HepG2 (cell line): Measurements from ENCODE around the gene ZSWIM7. TPM values are rescaled to one million over a fixed set of nuclear protein-coding genes. Genes with fewer than 3 reads are reported as not detected.
A peak's percentile ranks its signal among the peaks of the same experiment; 100 is the strongest.

Experiments
- ATRX ChIP-seq: sonication (generic); formaldehyde crosslinking; IDR thresholded peaks from 2 replicates; pipeline ENCODE4 v1.4.0; 2020; ENCODE audit warnings: missing genetic modification reagents, borderline replicate concordance
- BORCS8-MEF2B ChIP-seq: sonication (generic); formaldehyde crosslinking; IDR thresholded peaks from 2 replicates; pipeline ENCODE4 v1.8.0; 2022; ENCODE audit warnings: mild to moderate bottlenecking, missing genetic modification reagents
- CCAR2 ChIP-seq: fragments of 200-400 bp; formaldehyde crosslinking; optimal IDR thresholded peaks from 2 replicates; pipeline ENCODE3; 2018; ENCODE audit warnings: low read depth, mild to moderate bottlenecking, low read length, moderate library complexity
- CEBPG ChIP-seq: IDR thresholded peaks from 2 replicates; pipeline ENCODE4 v1.6.1; 2016
- FOSL2 ChIP-seq: sonication (generic); formaldehyde crosslinking; IDR thresholded peaks from 2 replicates; pipeline ENCODE4 v1.4.0; 2020; ENCODE audit warnings: missing genetic modification reagents
- HMG20A ChIP-seq: IDR thresholded peaks from 2 replicates; pipeline ENCODE4 v1.6.1; 2016; ENCODE audit warnings: borderline replicate concordance
- NR1H2 ChIP-seq: sonication (generic); formaldehyde crosslinking; IDR thresholded peaks from 2 replicates; pipeline ENCODE4 v1.8.1; 2022; ENCODE audit warnings: low read depth, missing genetic modification reagents, borderline replicate concordance
- NR2C2 ChIP-seq: sonication (generic); formaldehyde crosslinking; IDR thresholded peaks from 2 replicates; pipeline ENCODE4 v1.4.0; 2020; ENCODE audit warnings: missing genetic modification reagents, mild to moderate bottlenecking, moderate library complexity, borderline replicate concordance
- NR2F1 ChIP-seq, 2 experiments: fragments of 450-650 bp in 1 of 2; formaldehyde crosslinking in 1 of 2; IDR thresholded peaks; 2 replicates each; pipeline versions ENCODE4 v1.5.0 to v1.6.1; 2016 to 2020; ENCODE audit warnings: mild to moderate bottlenecking in 1 of 2, missing compliant biosample characterization in 1 of 2, missing genetic modification reagents in 1 of 2, moderate library complexity in 1 of 2
- NRL ChIP-seq: sonication (generic); formaldehyde crosslinking; IDR thresholded peaks from 2 replicates; pipeline ENCODE4 v1.5.0; 2020; ENCODE audit warnings: missing genetic modification reagents, mild to moderate bottlenecking, moderate library complexity, borderline replicate concordance
- ONECUT2 ChIP-seq: sonication (generic); formaldehyde crosslinking; IDR thresholded peaks from 2 replicates; pipeline ENCODE4 v1.4.0; 2020; ENCODE audit warnings: missing genetic modification reagents
- RFX5 ChIP-seq: IDR thresholded peaks from 2 replicates; pipeline ENCODE4 v1.6.1; 2011; ENCODE audit warnings: low read depth, low read length, improper control_type of control experiment
- SRF ChIP-seq: IDR thresholded peaks from 2 replicates; pipeline ENCODE4 v1.6.1; 2011; ENCODE audit warnings: mild to moderate bottlenecking, low read depth, low read length, moderate library complexity
- TBX3 ChIP-seq: fragments of 450-650 bp; IDR thresholded peaks from 2 replicates; pipeline ENCODE4 v1.6.1; 2017; ENCODE audit warnings: antibody characterized with exemption, mild to moderate bottlenecking, inconsistent platforms, borderline replicate concordance
- ZFP82 ChIP-seq: sonication (generic); formaldehyde crosslinking; IDR thresholded peaks from 2 replicates; pipeline ENCODE4 v1.5.1; 2020; ENCODE audit warnings: mild to moderate bottlenecking, missing genetic modification reagents, borderline replicate concordance
- ZNF224 ChIP-seq: sonication (generic); formaldehyde crosslinking; IDR thresholded peaks from 2 replicates; pipeline ENCODE4 v1.5.0; 2020; ENCODE audit warnings: mild to moderate bottlenecking, missing genetic modification reagents
- ZNF264 ChIP-seq: sonication (generic); formaldehyde crosslinking; IDR thresholded peaks from 2 replicates; pipeline ENCODE4 v1.4.0; 2020; ENCODE audit warnings: missing genetic modification reagents
- ZNF343 ChIP-seq: sonication (generic); formaldehyde crosslinking; IDR thresholded peaks from 2 replicates; pipeline ENCODE4 v1.4.0; 2020; ENCODE audit warnings: mild to moderate bottlenecking, missing genetic modification reagents
- ZNF549 ChIP-seq: sonication (generic); formaldehyde crosslinking; IDR thresholded peaks from 2 replicates; pipeline ENCODE4 v1.5.0; 2020; ENCODE audit warnings: missing genetic modification reagents
- ZNF552 ChIP-seq: sonication (generic); formaldehyde crosslinking; IDR thresholded peaks from 2 replicates; pipeline ENCODE4 v1.9.0; 2022; ENCODE audit warnings: missing genetic modification reagents, mild to moderate bottlenecking, borderline replicate concordance
- ZNF615 ChIP-seq: sonication (generic); formaldehyde crosslinking; IDR thresholded peaks from 2 replicates; pipeline ENCODE4 v1.5.0; 2020; ENCODE audit warnings: mild to moderate bottlenecking, missing genetic modification reagents, borderline replicate concordance
- ZNF768 ChIP-seq: sonication (generic); formaldehyde crosslinking; IDR thresholded peaks from 2 replicates; pipeline ENCODE4 v1.4.0; 2020; ENCODE audit warnings: missing genetic modification reagents
- ZNF816 ChIP-seq: sonication (generic); formaldehyde crosslinking; IDR thresholded peaks from 2 replicates; pipeline ENCODE4 v1.8.0; 2022; ENCODE audit warnings: missing genetic modification reagents, mild to moderate bottlenecking, borderline replicate concordance
- polyA plus RNA-seq, 8 experiments: library from polyadenylated mRNA; depleted of rRNA in 3 of 8; stranded (reverse) in 7 of 8; unstranded in 1 of 8; fragments of >200 nt; fragmentation: Illumina TruSeq in 4 of 8; extraction: Trizol in 4 of 8; gene quantifications; 2 replicates each; pipeline versions ENCODE4 v1.2.1 to v1.2.3, GENCODE V29; 2011 to 2016; ENCODE audit warnings: low read depth in 4 of 8, missing spikeins in 1 of 8, mixed read lengths in 1 of 8; ENCODE audit not compliant: insufficient read depth in 1 of 8
- total RNA-seq, 5 experiments: library from RNA; depleted of rRNA; stranded (reverse); fragments of >200 nt; fragmentation: Illumina TruSeq; extraction: Trizol; gene quantifications; 2 replicates each; pipeline ENCODE4 v1.2.3, GENCODE V29; 2016; ENCODE audit warnings: low read depth in 1 of 5
- TF ChIP-seq, protein P1 (sequence below), 2 experiments: sonication (generic) in 1 of 2; formaldehyde crosslinking in 1 of 2; IDR thresholded peaks; 2 replicates each; pipeline versions ENCODE4 v1.4.0 to v1.6.1; 2018 to 2020; ENCODE audit warnings: missing genetic modification reagents in 2 of 2, borderline replicate concordance in 1 of 2, low read depth in 1 of 2, mild to moderate bottlenecking in 1 of 2, missing biosample characterization in 1 of 2
- TF ChIP-seq, protein P2 (sequence below): sonication (generic); formaldehyde crosslinking; IDR thresholded peaks from 2 replicates; pipeline ENCODE4 v1.4.0; 2020; ENCODE audit warnings: mild to moderate bottlenecking, missing genetic modification reagents
- TF ChIP-seq, protein P3 (sequence below): sonication (generic); formaldehyde crosslinking; IDR thresholded peaks from 2 replicates; pipeline ENCODE4 v1.5.1; 2020; ENCODE audit warnings: mild to moderate bottlenecking, missing genetic modification reagents, borderline replicate concordance
- TF ChIP-seq, protein P4 (sequence below): sonication (generic); formaldehyde crosslinking; IDR thresholded peaks from 2 replicates; pipeline ENCODE4 v1.4.0; 2020; ENCODE audit warnings: missing genetic modification reagents

ZSWIM7 gene
- total and polyA plus RNA-seq, 2 of the 13 experiments (the other 11 are each of a cell fraction or from before 2014, with no cell fraction given), result 13.1 to 28.1 TPM

DNA sequence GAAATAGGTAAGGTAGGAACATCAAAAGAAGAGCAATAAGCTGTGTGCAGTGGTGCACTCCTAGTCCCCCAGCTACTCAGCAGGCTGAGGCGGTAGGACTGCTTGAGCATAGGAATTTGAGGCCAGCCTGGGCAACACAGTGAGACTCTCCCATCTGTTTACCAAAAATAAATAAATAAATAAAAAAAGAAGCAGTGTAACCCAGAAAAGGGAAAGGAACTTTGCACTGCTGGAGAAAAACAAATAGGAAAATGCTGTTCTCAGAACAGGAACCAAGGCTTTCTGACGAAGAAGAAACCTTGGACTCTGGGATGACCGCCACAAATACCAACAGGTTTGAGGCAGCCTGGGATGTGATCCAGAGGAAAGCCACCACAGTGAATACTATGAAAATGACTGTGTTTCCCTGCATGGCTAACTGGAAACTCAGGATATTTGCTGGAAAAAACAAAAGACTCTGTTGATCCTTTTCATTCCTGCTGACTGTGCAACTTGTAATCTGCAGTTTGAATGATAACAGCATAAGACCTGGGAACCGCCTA lies 41.3 kb upstream of the ZSWIM7 start (continued):
- TF ChIP-seq ZNF615 (no peak), BORCS8-MEF2B (no peak), ZNF224 (CRISPR knock-in tag) (no peak), ZNF816 (no peak; the same call in 1 of the 2 replicates), NR2C2 (CRISPR knock-in tag) (no peak), ZNF552 (CRISPR knock-in tag) (no peak), SRF (peak; percentile 64), TBX3 (no peak), ATRX (CRISPR knock-in tag) (no peak), ZNF549 (CRISPR knock-in tag) (no peak), CEBPG (CRISPR knock-in tag) (0 out of 2 replicates have a peak, but pooled peaks have one; percentile 4), NR1H2 (no peak), FOSL2 (CRISPR knock-in tag) (peak; percentile 60), NRL (CRISPR knock-in tag) (no peak), RFX5 (peak; percentile 57; the same call in 1 of the 2 replicates), ZNF768 (CRISPR knock-in tag) (no peak), ONECUT2 (CRISPR knock-in tag) (no peak), ZNF264 (CRISPR knock-in tag) (peak; percentile 83; the same call in 1 of the 2 replicates), NR2F1 (CRISPR knock-in tag; IDR thresholded peaks at IDR 0.05) (no peak), ZNF343 (CRISPR knock-in tag) (no peak), ZFP82 (CRISPR knock-in tag) (no peak), CCAR2 (no peak), HMG20A (CRISPR knock-in tag) (peak; percentile 80)
- TF ChIP-seq, protein P1, sequence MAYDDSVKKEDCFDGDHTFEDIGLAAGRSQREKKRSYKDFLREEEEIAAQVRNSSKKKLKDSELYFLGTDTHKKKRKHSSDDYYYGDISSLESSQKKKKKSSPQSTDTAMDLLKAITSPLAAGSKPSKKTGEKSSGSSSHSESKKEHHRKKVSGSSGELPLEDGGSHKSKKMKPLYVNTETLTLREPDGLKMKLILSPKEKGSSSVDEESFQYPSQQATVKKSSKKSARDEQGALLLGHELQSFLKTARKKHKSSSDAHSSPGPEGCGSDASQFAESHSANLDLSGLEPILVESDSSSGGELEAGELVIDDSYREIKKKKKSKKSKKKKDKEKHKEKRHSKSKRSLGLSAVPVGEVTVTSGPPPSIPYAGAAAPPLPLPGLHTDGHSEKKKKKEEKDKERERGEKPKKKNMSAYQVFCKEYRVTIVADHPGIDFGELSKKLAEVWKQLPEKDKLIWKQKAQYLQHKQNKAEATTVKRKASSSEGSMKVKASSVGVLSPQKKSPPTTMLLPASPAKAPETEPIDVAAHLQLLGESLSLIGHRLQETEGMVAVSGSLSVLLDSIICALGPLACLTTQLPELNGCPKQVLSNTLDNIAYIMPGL (CRISPR knock-in tag; IDR thresholded peaks at IDR 0.05; ENCODE audit: borderline replicate concordance in 1 of 2, low read depth in 1 of 2), result peak in 1 of 2 experiments; percentile 43; a peak in 1 of 4 replicates
- TF ChIP-seq, protein P2, sequence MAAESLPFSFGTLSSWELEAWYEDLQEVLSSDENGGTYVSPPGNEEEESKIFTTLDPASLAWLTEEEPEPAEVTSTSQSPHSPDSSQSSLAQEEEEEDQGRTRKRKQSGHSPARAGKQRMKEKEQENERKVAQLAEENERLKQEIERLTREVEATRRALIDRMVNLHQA (CRISPR knock-in tag), result no peak
- TF ChIP-seq, protein P3, sequence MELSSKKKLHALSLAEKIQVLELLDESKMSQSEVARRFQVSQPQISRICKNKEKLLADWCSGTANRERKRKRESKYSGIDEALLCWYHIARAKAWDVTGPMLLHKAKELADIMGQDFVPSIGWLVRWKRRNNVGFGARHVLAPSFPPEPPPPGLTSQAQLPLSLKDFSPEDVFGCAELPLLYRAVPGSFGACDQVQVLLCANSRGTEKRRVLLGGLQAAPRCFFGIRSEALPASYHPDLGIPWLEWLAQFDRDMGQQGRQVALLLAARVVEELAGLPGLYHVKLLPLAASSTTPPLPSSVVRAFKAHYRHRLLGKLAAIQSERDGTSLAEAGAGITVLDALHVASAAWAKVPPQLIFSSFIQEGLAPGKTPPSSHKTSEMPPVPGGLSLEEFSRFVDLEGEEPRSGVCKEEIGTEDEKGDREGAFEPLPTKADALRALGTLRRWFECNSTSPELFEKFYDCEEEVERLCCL (CRISPR knock-in tag), result no peak
- TF ChIP-seq, protein P4, sequence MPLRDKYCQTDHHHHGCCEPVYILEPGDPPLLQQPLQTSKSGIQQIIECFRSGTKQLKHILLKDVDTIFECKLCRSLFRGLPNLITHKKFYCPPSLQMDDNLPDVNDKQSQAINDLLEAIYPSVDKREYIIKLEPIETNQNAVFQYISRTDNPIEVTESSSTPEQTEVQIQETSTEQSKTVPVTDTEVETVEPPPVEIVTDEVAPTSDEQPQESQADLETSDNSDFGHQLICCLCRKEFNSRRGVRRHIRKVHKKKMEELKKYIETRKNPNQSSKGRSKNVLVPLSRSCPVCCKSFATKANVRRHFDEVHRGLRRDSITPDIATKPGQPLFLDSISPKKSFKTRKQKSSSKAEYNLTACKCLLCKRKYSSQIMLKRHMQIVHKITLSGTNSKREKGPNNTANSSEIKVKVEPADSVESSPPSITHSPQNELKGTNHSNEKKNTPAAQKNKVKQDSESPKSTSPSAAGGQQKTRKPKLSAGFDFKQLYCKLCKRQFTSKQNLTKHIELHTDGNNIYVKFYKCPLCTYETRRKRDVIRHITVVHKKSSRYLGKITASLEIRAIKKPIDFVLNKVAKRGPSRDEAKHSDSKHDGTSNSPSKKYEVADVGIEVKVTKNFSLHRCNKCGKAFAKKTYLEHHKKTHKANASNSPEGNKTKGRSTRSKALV (CRISPR knock-in tag), result peak; percentile 43; the same call in 1 of the 2 replicates
